ENCODE measurements around the gene ANKRD37.

ANKRD37 gene

GRCh38 chr4:185378264-185378663, 18.4 kb upstream of the ANKRD37 start:
- Histone ChIP-seq H3K4me3 (replicated peaks; ENCODE audit: insufficient read depth, low read length) (no peak overlapping the region), H3K27me3 (ENCODE audit: insufficient read depth, poor library complexity, severe bottlenecking) (no peaks in the 10 kb centered on the region), H3K27ac (replicated peaks) (no peak overlapping the region)
- TF ChIP-seq REST (IDR thresholded peaks at IDR 0.05; ENCODE audit: insufficient replicate concordance, low read depth) (no peak), CTCF (IDR thresholded peaks at IDR 0.05; ENCODE audit: insufficient read depth, low read length) (no peak), POLR2AphosphoS5 (IDR thresholded peaks at IDR 0.05; ENCODE audit: low read depth) (no peak), SPI1 (IDR thresholded peaks at IDR 0.05; ENCODE audit: borderline replicate concordance, low read depth) (no peak), GABPA (IDR thresholded peaks at IDR 0.05; ENCODE audit: low read depth) (no peak)
- DNase-seq (ENCODE audit: low read depth in 1 of 2, low spot score in 1 of 2), result no peak

- Histone ChIP-seq H3K4me3 (replicated peaks; ENCODE audit: insufficient read depth, low read length) (no peak overlapping the region), H3K27me3 (ENCODE audit: insufficient read depth, poor library complexity, severe bottlenecking) (peaks cover 5% of the 10 kb centered on the region), H3K27ac (replicated peaks) (no peak overlapping the region)
- no peak for DNase-seq (ENCODE audit: low read depth in 1 of 2, low spot score in 1 of 2)
- no peak for TF ChIP-seq REST (IDR thresholded peaks at IDR 0.05; ENCODE audit: insufficient replicate concordance, low read depth)
- TF ChIP-seq POLR2AphosphoS5 (IDR thresholded peaks at IDR 0.05; ENCODE audit: low read depth), result no peak
- TF ChIP-seq GABPA (IDR thresholded peaks at IDR 0.05; ENCODE audit: low read depth), result no peak
- no peak for TF ChIP-seq CTCF (IDR thresholded peaks at IDR 0.05; ENCODE audit: insufficient read depth, low read length)
- TF ChIP-seq SPI1 (IDR thresholded peaks at IDR 0.05; ENCODE audit: borderline replicate concordance, low read depth), result no peak
These were observed 17.0 kb upstream of the ANKRD37 start for GRCh38 chr4:185379326-185380295.

- Histone ChIP-seq H3K27ac (replicated peaks) (no peak overlapping the region), H3K27me3 (ENCODE audit: insufficient read depth, poor library complexity, severe bottlenecking) (peaks cover 9% of the 10 kb centered on the region), H3K4me3 (replicated peaks; ENCODE audit: insufficient read depth, low read length) (no peak overlapping the region)
- no peak for TF ChIP-seq CTCF (IDR thresholded peaks at IDR 0.05; ENCODE audit: insufficient read depth, low read length)
- TF ChIP-seq SPI1 (IDR thresholded peaks at IDR 0.05; ENCODE audit: borderline replicate concordance, low read depth), result no peak
- TF ChIP-seq REST (IDR thresholded peaks at IDR 0.05; ENCODE audit: insufficient replicate concordance, low read depth), result no peak
- TF ChIP-seq GABPA (IDR thresholded peaks at IDR 0.05; ENCODE audit: low read depth), result no peak
- TF ChIP-seq POLR2AphosphoS5 (IDR thresholded peaks at IDR 0.05; ENCODE audit: low read depth), result no peak
- DNase-seq (ENCODE audit: low read depth in 1 of 2, low spot score in 1 of 2), result no peak
These were observed 16.3 kb upstream of the ANKRD37 start for GRCh38 chr4:185380320-185380719.
